Measurements from ENCODE around the gene VDAC1.
"Not testable (repeated sequence)": the region's sequence is repeated elsewhere in the genome, so short reads cannot be mapped to it uniquely, and the experiment has no call there.

VDAC1 gene, protein sequence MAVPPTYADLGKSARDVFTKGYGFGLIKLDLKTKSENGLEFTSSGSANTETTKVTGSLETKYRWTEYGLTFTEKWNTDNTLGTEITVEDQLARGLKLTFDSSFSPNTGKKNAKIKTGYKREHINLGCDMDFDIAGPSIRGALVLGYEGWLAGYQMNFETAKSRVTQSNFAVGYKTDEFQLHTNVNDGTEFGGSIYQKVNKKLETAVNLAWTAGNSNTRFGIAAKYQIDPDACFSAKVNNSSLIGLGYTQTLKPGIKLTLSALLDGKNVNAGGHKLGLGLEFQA

GRCh38 chr5:134004626-134005416, at the start of gene VDAC1:
VDAC1 (minus strand) TSS chr5:134004975; CDS start chr5:133993012, 11,963 bp downstream.
- peak; percentile 56 to 79 (median 69) for DNase-seq (ENCODE audit: low read depth in 2 of 3, low spot score in 2 of 3)

DNA sequence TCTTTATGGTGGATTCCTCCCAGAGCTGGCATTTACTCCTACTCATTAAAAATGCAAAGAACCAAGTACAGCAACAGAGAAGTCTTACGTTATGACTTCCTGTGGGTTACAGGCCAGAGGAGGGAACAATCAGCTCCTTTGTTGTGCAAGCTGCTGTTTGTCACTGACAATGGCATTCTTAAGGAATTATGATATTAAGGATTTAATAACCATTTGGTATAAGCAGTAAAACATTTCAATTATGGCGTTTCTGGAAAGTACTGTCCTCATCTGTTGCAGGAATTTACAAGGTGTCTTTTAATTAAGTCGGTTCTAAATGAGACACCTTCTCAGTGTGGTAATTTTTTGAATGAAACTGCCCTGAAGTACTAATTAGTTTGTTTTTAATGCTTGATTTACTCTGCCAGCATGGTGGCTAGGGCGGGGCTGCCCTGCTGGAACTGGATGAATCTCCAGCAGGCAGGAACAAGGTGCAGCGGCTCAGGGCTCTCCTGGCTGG, 49.1 kb upstream of the VDAC1 start:
- DNase-seq (ENCODE audit: low read depth in 2 of 3, low spot score in 2 of 3), result no peak

DNA sequence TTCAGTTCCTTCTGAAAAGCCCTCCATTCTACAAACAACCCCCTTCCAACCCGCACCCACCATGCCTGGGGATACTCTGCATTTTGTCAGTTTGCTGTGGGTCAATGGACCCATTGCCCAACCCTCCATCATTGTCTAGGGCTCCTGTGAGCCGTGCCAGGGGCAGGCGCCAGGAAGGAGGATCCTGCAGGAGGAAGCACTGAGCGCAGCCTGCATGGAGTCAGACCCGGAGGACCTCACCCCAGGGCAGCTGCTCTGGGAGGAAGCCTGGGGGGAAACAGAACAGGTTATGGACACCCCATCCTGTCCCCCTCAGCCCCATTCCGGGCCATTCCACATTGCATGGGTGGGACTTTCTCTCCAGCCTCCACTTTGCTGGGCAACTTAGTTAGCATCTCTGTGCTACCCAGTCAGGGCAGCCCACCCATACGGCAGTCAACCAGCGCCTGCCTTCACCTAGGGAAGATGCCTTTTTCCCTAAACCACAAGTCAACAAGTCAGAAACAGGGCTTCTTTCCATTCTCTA, 48.6 kb upstream of the VDAC1 start:
- DNase-seq (ENCODE audit: low read depth in 2 of 3, low spot score in 2 of 3), result no peak

DNA sequence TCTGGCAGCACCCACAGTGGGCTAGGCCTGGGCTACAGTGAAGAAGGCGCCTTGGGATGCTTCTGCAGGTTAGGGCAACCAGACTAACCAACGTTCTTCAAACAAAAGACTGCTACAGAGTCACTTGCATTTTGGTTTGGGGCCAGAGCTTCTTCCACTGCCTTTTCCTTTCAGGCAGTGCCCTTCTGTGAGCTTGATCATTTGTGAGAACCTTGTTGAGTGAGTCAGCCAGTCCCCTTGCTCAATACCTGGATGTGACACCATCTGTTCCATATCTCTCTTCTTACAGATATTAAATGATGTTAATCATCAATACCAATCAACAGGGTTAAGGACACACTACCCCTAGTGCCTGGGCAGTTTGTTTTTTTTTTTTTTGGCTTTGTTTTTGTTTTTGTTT, 46.5 kb upstream of the VDAC1 start:
- no peak for DNase-seq (ENCODE audit: low read depth in 2 of 3, low spot score in 2 of 3)

- no peak for DNase-seq (ENCODE audit: low read depth in 2 of 3, low spot score in 2 of 3)
Measured at GRCh38 chr5:134048864-134049263, 44.1 kb upstream of the VDAC1 start.

GRCh38 chr5:134047687-134048056, 42.9 kb upstream of the VDAC1 start:
- no peak for DNase-seq (ENCODE audit: low read depth in 2 of 3, low spot score in 2 of 3)

DNA sequence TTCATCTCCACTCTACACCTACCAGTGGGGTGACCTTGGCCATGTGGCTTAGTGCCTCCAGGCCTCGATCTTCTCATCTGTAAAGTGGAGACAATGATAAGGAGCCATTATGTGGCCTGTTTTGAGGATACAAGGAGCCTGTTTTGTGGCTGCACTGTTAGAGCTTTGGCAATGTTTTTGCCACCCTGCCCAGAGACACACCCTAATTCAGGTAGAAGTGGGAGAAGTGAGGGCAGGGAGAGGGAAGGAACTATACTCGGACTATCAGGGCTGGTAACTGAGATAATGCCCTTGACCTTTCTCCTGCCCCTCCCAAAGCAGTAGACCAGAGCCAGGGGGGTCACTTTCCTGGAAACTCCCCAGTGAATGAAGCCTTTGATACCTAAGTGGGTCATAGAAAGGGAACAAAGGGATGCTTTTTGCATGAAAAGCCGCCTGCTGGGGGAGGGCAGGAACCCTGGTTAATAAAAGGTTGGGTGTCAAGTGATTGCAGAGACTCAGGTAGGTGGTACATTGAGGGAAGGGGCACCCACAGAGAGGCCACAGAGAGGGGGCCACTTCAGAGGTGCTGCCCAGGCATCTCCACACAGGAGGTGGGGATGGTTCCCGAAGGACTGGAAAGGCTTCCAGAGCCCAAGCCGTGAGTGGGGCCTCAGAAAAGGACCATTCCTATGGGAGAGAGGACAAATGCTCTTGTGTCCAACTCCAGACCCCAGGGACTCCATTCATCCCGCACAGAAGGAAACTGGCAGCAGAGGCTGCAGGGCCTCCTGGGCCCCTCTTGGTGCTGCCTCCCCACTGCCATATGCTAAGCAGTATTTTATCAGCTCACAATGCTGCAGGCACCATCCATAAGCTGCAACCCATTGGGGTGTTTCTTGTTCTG, 42.3 kb upstream of the VDAC1 start:
- DNase-seq (ENCODE audit: low read depth in 2 of 3, low spot score in 2 of 3), result no peak

DNA sequence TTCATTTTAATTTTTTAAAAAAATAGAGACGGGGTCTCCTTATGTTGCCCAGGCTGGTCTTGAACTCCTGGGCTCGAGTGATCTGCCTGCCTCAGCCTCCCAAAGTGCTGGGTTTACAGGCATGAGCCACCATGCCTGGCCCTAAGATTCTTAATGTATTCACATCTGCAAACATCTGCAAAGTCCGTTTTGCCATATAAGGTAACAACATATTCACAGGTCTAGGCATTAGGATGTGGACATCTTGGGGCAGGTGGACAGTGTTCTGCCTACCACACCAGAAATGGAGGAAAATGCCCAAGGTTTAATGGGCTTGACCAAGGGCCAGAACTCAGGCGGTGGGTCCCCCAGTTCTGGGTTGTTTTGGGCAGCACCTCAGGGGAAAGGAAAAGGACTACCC, 41.6 kb upstream of the VDAC1 start:
- no peak for DNase-seq (ENCODE audit: low read depth in 2 of 3, low spot score in 2 of 3)

- no peak for DNase-seq (ENCODE audit: low read depth in 2 of 3, low spot score in 2 of 3)
Measured at GRCh38 chr5:134043793-134044792, 39.3 kb upstream of the VDAC1 start.

DNA sequence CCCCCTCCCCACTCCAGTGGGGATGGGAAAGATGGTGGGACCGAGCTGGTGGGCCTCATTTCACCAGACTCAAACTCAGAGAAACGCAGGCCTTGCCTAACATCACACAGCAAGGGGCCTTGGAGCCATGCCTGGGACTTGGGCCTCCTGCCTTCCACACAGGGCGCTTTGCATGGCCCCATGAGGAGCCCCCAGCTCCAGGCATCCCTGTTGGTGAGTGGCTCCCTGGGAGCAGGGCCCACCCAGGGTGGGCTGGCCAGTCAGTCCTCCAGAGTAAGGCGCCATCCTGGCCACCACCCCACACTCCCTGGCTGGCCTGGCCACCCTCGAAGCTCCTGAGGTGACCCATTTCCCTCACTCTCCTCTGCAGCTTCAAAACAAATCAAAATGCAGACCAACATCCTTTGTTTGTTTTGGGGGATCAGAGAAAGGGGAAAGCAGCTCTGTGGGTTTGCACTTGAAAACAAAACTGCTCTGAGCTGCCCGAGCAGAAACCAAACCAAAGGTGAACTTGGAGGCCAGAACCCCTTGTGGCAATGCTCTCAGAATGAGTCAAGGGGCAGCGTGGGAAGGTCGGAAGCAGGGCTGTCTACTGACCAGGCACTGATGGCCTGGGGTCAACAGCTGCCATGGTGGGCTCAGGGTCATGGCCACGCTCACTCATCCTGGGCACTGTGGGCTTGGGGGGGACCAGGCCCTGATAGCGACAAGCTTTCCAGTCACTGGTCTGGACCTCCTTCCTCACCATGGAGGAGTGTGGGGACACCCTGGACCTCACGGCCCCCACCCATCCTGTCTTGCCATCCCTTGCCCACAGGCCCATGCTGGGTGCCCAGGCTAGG, 37.0 kb upstream of the VDAC1 start:
- no peak for DNase-seq (ENCODE audit: low read depth in 2 of 3, low spot score in 2 of 3)

DNA sequence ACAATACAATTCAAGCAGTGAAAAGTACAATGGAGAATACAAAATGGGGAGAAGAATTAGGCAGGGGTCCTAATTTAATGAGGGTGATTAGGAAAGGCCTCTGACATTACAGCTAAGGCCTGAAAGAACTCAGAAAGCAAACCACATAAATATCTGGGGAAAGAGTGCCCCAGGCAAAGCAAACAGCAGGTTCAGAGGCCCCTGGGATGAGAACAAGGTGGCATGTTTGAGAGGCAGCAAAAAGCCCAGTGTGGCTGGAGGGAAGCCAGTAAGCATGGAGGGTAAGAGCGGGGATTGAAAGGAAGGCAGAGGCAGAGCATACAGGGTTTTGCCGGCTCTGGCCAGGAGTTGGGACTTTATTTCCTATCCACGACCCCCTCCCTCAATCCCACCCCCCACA, 33.4 kb upstream of the VDAC1 start:
- no peak for DNase-seq (ENCODE audit: low read depth in 2 of 3, low spot score in 2 of 3)

GRCh38 chr5:134037160-134037559, 32.4 kb upstream of the VDAC1 start:
- no peak for DNase-seq (ENCODE audit: low read depth in 2 of 3, low spot score in 2 of 3)

GRCh38 chr5:134034326-134034725, 29.6 kb upstream of the VDAC1 start:
- no peak for DNase-seq (ENCODE audit: low read depth in 2 of 3, low spot score in 2 of 3)

DNA sequence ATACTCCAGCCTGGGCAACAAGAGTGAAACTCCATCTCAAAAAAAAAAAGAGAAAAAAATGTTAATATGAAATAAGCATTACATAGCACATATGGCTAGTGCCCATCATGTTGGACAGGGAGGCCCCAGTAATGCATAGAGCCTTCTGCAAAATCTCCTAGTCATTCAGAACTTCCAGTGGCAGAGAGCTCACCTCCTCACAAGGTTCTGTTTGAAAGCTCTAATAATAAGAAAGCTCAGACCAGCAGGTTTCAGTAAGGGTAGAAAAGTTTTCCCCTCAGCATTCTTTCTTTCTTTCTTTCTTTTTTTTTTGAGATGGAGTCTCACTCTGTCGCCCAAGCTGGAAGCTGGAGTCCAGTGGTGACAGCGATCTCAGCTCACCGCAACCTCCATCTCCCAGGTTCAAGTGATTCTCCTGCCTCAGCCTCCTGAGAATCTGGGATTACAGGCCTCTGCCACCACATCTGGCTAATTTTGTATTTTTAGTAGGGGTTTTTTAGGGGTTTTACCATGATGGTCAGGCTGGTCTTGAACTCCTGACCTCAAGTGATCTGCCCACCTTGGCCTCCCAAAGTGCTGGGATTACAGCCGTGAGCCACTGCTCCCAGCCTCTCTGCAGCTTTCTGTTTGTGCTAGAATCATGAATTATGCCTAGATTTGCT, 25.7 kb upstream of the VDAC1 start:
- DNase-seq (ENCODE audit: low read depth in 2 of 3, low spot score in 2 of 3), result not testable (repeated sequence)

DNA sequence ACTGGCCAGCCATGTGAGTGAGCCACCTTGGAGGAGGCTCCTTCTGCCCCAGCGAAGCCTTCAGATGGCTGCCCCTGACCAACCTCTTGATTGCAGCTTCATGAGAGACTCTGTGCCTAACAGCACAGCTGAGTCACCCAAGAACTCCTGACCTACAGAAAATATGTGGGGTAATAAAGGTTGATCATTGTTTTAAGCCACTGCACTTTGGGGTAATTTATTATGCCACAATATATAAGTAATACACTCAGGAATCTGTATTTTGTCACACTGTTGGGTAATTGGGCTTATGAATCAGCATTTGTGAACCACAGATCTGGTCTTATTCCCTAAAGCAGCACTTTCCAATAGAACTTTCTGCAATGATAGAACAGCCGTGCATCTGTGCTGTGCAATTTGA, 24.4 kb upstream of the VDAC1 start:
- no peak for DNase-seq (ENCODE audit: low read depth in 2 of 3, low spot score in 2 of 3)

- DNase-seq (ENCODE audit: low read depth in 2 of 3, low spot score in 2 of 3), result no peak
Measured at GRCh38 chr5:134028496-134028895, 23.7 kb upstream of the VDAC1 start.

DNA sequence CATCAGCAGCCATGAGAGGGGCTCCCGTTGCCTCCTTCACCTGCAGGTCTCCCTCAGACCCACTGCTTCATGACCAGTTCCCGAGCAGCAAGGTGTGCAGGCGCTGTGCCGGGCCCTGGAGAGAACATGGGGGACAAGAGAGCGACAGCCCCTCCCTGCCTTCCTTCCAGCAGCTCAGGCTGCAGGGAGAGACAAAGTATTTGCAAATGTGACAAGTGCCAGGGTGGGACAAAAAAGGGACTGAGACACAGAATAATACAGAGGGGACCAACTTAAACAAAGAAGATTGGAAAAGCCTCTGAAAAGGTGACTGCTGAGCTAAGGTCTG, 22.5 kb upstream of the VDAC1 start:
- DNase-seq (ENCODE audit: low read depth in 2 of 3, low spot score in 2 of 3), result no peak

- no peak for DNase-seq (ENCODE audit: low read depth in 2 of 3, low spot score in 2 of 3)
Measured at GRCh38 chr5:134026521-134027287, 21.9 kb upstream of the VDAC1 start.

All from activated CD8-positive, alpha-beta memory T cell treated with anti-CD3 and anti-CD28 coated beads for 48 hours (primary cell).